ENCODE data around the gene APOM. TPM values are rescaled to one million over a fixed set of nuclear protein-coding genes. Genes with fewer than 3 reads are reported as not detected.

APOM gene
- total RNA-seq, 1 experiment from 2014 or later = 3.5 TPM

GRCh38 chr6:31680226-31681134, 24.8 kb downstream of the APOM start, which contains the start of gene LY6G5C:
Gene LY6G5C, minus strand, starts transcription at chr6:31681067. Its CDS starts 694 bp downstream, at chr6:31680373.
- no peaks in the 10 kb centered on the region for H3K9me3 Mint-ChIP-seq
- no peak for TF ChIP-seq SMAD3 (CRISPR knock-in tag; IDR thresholded peaks at IDR 0.05; ENCODE audit: borderline replicate concordance)
- TF ChIP-seq CREB1 (CRISPR knock-in tag; IDR thresholded peaks at IDR 0.05) = no peak
- TF ChIP-seq CTCF (IDR thresholded peaks at IDR 0.05) = peak; percentile 6; the same call in 1 of the 2 replicates
- TF ChIP-seq, protein P1, sequence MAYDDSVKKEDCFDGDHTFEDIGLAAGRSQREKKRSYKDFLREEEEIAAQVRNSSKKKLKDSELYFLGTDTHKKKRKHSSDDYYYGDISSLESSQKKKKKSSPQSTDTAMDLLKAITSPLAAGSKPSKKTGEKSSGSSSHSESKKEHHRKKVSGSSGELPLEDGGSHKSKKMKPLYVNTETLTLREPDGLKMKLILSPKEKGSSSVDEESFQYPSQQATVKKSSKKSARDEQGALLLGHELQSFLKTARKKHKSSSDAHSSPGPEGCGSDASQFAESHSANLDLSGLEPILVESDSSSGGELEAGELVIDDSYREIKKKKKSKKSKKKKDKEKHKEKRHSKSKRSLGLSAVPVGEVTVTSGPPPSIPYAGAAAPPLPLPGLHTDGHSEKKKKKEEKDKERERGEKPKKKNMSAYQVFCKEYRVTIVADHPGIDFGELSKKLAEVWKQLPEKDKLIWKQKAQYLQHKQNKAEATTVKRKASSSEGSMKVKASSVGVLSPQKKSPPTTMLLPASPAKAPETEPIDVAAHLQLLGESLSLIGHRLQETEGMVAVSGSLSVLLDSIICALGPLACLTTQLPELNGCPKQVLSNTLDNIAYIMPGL (CRISPR knock-in tag; IDR thresholded peaks at IDR 0.05) = 0 out of 2 replicates have a peak, but pooled peaks have one; percentile 12
- TF ChIP-seq, protein P2, sequence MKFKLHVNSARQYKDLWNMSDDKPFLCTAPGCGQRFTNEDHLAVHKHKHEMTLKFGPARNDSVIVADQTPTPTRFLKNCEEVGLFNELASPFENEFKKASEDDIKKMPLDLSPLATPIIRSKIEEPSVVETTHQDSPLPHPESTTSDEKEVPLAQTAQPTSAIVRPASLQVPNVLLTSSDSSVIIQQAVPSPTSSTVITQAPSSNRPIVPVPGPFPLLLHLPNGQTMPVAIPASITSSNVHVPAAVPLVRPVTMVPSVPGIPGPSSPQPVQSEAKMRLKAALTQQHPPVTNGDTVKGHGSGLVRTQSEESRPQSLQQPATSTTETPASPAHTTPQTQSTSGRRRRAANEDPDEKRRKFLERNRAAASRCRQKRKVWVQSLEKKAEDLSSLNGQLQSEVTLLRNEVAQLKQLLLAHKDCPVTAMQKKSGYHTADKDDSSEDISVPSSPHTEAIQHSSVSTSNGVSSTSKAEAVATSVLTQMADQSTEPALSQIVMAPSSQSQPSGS (CRISPR knock-in tag; IDR thresholded peaks at IDR 0.05; ENCODE audit: borderline replicate concordance, low read depth) = no peak
- TF ChIP-seq, protein P3, sequence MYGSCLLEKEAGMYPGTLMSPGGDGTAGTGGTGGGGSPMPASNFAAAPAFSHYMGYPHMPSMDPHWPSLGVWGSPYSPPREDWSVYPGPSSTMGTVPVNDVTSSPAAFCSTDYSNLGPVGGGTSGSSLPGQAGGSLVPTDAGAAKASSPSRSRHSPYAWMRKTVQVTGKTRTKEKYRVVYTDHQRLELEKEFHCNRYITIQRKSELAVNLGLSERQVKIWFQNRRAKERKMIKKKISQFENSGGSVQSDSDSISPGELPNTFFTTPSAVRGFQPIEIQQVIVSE (CRISPR knock-in tag; IDR thresholded peaks at IDR 0.05; ENCODE audit: borderline replicate concordance) = no peak
- ATAC-seq = peak; percentile 39
- peak within 1 kb of the TSS; percentile 89 for H3K4me3 Mint-ChIP-seq
- DNase-seq (ENCODE audit: low spot score) = peak; percentile 77
- H3K4me1 Mint-ChIP-seq = peaks cover 16% of the 10 kb centered on the region
- ChIA-PET POLR2A (interaction anchor here (0.5 to 1.5 kb wide), 6 partner anchors 83 to 193 kb away, joined by 3 to 8 read pairs (median 4); partner anchors contain the start of genes HSPA1B and NEU1), CTCF (interaction anchor here (0.5 to 2.9 kb wide), 26 partner anchors 9 to 1158 kb away, joined by 3 to 26 read pairs (median 6); partner anchors contain the start of genes ABHD16A, ATP6V1G2, CLIC1 and DDAH2)
- peaks cover 24% of the 10 kb centered on the region for H3K27me3 Mint-ChIP-seq (ENCODE audit: low read depth)
- H3K27ac Mint-ChIP-seq = no peak within 1 kb of the TSS
- no peaks in the 10 kb centered on the region for H3K36me3 Mint-ChIP-seq

DNA sequence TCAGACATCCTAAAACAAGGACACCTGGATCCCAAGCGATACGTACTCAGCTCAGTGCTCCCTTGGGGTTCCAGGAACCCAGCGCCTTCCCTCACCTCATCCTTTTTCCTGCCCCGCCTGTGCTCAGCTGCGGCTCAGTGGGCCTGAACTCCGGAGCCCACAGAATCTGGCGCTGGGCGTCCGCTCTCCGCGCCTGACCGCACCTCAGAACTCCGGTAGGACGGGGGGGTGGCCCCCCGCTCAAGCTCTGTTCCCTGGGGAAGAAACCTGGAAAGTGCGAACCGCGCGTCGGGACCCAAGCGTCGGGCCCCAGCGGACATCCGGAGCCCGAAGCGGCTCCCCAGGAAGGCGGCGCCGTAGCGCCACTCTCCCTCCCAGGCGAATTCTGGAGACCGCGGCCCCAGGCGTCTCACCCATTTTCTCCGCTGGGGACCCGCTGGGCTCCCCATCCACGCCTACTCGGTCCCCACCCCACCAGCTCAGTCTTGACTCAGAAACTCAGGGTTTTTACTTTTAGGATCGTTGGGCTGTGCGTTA, 25.5 kb downstream of the APOM start:
- DNase-seq (ENCODE audit: low spot score) (peak; percentile 54), ATAC-seq (peak; percentile 22)
- peak overlapping the region; percentile 89 for H3K4me3 Mint-ChIP-seq
- H3K9me3 Mint-ChIP-seq = no peaks in the 10 kb centered on the region
- ChIA-PET CTCF (interaction anchor here (0.6 to 2.9 kb wide), 24 partner anchors 8 to 1157 kb away, joined by 3 to 26 read pairs (median 8); partner anchors contain the start of genes ABHD16A, ATP6V1G2, CLIC1 and DDAH2), POLR2A (interaction anchor here (0.5 to 1.5 kb wide), 7 partner anchors 46 to 193 kb away, joined by 3 to 8 read pairs (median 4); partner anchors contain the start of genes HSPA1B and NEU1)
- peaks cover 16% of the 10 kb centered on the region for H3K4me1 Mint-ChIP-seq
- H3K36me3 Mint-ChIP-seq = no peaks in the 10 kb centered on the region
- TF ChIP-seq ZNF423 (CRISPR knock-in tag; IDR thresholded peaks at IDR 0.05) (0 out of 2 replicates have a peak, but pooled peaks have one; percentile 39), TEAD1 (CRISPR knock-in tag; IDR thresholded peaks at IDR 0.05) (no peak), ARID4B (CRISPR knock-in tag; IDR thresholded peaks at IDR 0.05; ENCODE audit: borderline replicate concordance) (0 out of 2 replicates have a peak, but pooled peaks have one; percentile 22), NR3C1 (CRISPR knock-in tag; conservative IDR thresholded peaks at IDR 0.05; ENCODE audit: low read depth) (no peak), ETV6 (CRISPR knock-in tag; IDR thresholded peaks at IDR 0.05) (0 out of 2 replicates have a peak, but pooled peaks have one; percentile 36), NR2C2 (CRISPR knock-in tag; IDR thresholded peaks at IDR 0.05) (no peak)
- TF ChIP-seq, protein P1 (CRISPR knock-in tag; IDR thresholded peaks at IDR 0.05) = 0 out of 2 replicates have a peak, but pooled peaks have one; percentile 35
- peaks cover 24% of the 10 kb centered on the region for H3K27me3 Mint-ChIP-seq (ENCODE audit: low read depth)
- H3K27ac Mint-ChIP-seq = no peak overlapping the region
